IPS-18c (cell line): Measurements from ENCODE around the gene SLCO2A1.

Experiments used
- H3K4me3 ChIP-seq: 2 replicates; pipeline ENCODE4 v1.7.0; 2013; ENCODE audit warnings: low read depth, mild to moderate bottlenecking, low read length, moderate library complexity; ENCODE audit not compliant: insufficient read depth
- H3K9me3 ChIP-seq: one replicate; pipeline ENCODE4 v1.6.1; 2013; ENCODE audit warnings: mild to moderate bottlenecking, low read length, moderate library complexity; ENCODE audit not compliant: control insufficient read depth, insufficient read depth

SLCO2A1 gene

GRCh38 chr3:134065252-134066157, 35.8 kb upstream of the SLCO2A1 start:
- H3K9me3 ChIP-seq = no peaks in the 10 kb centered on the region
- H3K4me3 ChIP-seq = no peak overlapping the region

DNA sequence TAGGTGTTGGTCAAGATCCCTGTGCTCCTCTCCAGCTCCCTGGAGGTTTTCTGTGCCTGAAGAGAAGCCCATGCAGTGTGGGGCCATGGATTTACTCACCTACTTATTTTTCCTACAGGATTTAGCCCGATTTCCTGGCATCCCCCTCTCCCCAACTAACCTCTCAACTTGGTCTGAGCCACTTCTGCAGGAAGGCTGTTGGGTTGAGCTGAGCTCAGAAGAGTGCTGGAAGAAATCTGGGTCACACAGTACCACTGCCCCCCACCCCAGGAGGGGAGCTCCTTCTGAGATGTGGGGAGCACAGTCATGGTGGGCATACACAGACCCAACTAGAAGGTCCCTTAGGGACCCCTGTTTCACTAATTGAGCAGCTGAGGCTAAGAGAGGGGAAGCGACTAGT, 34.4 kb upstream of the SLCO2A1 start:
- H3K9me3 ChIP-seq = no peaks in the 10 kb centered on the region

GRCh38 chr3:134061401-134061800, 31.7 kb upstream of the SLCO2A1 start:
- H3K9me3 ChIP-seq = no peaks in the 10 kb centered on the region
- no peak overlapping the region for H3K4me3 ChIP-seq

More for the DNA sequence above, 34.4 kb upstream of the SLCO2A1 start:
- no peak overlapping the region for H3K4me3 ChIP-seq

DNA sequence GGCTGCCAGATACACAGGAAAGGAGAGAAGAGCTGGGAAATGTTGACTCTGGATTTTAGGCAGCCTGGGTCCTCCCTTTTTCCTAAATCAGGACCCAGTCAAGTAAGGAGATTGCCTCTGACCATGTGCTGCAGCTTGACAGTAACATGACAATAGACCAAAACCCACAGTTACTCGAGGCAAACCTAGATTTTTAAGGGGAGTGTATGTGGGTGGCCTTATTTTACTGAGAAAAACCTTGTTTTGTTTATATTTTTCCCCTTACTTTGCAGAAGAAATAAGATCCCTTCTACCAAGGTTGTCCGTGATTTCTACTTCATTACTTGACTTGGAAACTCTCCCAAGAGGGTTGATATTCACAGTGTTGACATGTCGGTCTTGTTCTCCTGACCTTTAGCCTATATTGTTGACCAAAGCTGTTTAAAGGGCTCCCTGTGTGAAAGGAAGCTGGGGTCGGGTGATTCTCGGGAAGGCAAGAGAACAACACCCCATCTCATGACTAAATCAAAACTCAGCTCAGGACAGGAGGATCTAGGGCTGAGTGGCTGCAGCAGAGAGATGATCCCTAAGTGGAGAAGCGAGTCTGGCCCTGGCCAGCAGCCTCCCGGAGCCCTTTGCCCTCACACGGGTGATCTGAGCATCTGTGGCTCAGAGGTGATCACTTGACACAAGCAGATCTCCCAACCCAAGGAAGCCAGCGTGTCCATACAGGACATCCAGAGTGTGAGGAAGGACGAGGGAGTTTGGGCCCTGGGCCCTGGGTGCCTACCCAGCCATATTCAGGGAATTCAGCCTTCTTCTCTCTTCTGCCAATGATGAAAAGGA, 31.0 kb upstream of the SLCO2A1 start:
- Histone ChIP-seq H3K9me3 (no peaks in the 10 kb centered on the region), H3K4me3 (no peak overlapping the region)

DNA sequence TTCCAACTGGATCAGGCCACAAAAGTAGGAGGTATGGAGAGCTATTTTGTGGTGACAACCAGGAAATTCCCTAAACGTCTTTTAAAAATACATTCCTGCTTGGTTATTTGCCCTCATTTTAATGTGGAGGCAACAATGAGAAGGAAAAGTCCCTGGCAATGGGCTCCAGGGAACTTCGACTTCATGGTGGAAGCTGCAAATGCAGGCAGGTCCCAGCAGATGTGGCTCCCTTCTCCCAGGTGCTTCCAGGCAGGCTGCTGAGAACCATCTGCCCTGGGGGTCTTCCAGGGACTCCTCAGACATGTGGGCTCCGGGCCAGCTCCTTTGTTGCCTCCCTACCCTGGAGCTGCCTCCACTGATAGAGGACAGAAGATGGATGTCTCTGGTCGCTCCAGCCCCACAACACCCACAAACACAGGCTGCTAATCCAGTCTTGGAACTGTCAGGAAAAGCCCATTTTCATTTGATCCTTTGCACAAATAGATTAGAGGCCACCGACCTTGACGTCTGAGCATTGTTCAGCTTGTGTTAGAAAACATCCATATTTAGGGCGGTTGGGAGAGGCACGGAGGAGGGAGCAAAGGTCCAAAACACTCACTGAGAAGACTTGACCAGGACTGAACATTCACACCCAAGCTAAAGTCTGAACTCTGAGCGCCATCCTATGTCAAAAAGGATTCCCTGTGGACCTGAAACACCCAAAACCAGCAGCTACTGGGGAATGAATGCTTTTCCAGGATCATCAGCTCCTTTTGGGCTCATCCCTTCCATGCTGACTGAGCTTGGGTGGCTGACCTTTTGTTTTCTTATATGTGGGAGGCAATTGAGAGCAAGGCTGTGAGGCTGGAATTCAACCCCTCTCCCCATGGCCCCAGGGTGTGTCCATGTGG, 30.2 kb upstream of the SLCO2A1 start:
- no peaks in the 10 kb centered on the region for H3K9me3 ChIP-seq
- H3K4me3 ChIP-seq = no peak overlapping the region

GRCh38 chr3:134059035-134059601, 29.4 kb upstream of the SLCO2A1 start:
- no peak overlapping the region for H3K4me3 ChIP-seq
- H3K9me3 ChIP-seq = no peaks in the 10 kb centered on the region

GRCh38 chr3:134057654-134058110, 28.0 kb upstream of the SLCO2A1 start:
- H3K4me3 ChIP-seq = no peak overlapping the region
- no peaks in the 10 kb centered on the region for H3K9me3 ChIP-seq

- Histone ChIP-seq H3K9me3 (no peaks in the 10 kb centered on the region), H3K4me3 (no peak overlapping the region)
These were observed 27.4 kb upstream of the SLCO2A1 start for GRCh38 chr3:134057006-134057653.

- H3K4me3 ChIP-seq = no peak overlapping the region
- H3K9me3 ChIP-seq = no peaks in the 10 kb centered on the region
These were observed 26.8 kb upstream of the SLCO2A1 start for GRCh38 chr3:134056464-134056891.

DNA sequence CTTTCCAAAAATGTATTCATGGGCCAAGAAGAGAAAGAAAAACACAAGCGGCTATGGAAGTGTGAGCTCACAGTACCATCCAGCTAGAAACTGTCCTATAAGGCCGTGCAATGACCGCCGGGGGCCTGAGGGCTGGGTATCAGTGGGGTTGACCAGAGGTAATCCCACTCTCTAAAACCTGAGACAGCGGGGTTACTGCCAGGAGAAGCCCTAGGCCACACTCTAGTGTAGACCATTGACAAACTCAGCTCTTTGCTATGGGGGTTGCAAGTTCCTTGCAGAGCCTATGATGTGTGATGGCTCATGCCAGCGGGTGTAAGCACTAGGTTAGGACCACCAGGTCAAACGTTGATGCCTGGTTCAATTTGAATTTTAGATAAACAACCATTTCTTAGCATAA, 25.9 kb upstream of the SLCO2A1 start:
- no peaks in the 10 kb centered on the region for H3K9me3 ChIP-seq
- H3K4me3 ChIP-seq = no peak overlapping the region

- Histone ChIP-seq H3K4me3 (no peak overlapping the region), H3K9me3 (no peaks in the 10 kb centered on the region)
These were observed 25.2 kb upstream of the SLCO2A1 start for GRCh38 chr3:134054881-134055280.

- Histone ChIP-seq H3K9me3 (no peaks in the 10 kb centered on the region), H3K4me3 (no peak overlapping the region)
These were observed 24.5 kb upstream of the SLCO2A1 start for GRCh38 chr3:134054231-134054630.

DNA sequence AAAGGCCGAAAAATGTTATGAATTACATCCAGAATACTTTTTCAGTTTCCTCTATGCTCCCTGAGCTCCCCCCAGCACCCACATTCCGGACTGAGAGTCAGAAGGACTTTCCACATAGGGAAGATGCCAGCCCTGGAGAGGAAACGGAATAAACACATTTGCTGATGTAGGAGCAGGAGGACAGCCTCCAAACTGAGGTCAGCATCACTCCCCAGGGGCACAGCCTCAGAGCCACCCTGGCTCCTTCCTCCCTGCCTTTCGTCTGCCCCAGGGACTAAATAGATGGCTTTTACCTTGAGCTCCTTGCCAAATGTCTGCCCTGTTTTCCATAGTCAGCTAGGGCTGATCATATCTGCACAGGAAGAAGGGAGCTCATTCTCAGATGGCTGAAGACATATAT, 22.6 kb upstream of the SLCO2A1 start:
- Histone ChIP-seq H3K9me3 (no peaks in the 10 kb centered on the region), H3K4me3 (no peak overlapping the region)

DNA sequence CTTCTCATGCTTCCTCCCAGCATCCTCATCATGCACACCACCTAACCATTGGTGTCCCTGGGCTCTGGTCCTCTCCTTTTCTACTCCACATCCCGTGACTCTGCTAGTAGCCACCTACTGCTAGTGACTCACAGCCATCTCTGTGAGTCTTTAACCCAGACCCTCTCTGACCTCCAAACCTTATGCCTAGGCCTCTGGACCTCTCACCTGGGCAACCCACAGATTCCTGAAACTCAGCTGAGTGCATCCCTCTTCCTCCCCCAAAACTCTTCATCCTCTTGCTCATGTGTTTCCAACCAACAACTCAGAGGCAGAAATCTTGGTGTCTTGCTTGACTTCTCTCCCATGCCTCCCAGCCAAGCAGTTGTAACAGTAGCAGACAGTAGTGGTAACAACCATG, 20.0 kb upstream of the SLCO2A1 start:
- Histone ChIP-seq H3K4me3 (no peak overlapping the region), H3K9me3 (no peaks in the 10 kb centered on the region)

DNA sequence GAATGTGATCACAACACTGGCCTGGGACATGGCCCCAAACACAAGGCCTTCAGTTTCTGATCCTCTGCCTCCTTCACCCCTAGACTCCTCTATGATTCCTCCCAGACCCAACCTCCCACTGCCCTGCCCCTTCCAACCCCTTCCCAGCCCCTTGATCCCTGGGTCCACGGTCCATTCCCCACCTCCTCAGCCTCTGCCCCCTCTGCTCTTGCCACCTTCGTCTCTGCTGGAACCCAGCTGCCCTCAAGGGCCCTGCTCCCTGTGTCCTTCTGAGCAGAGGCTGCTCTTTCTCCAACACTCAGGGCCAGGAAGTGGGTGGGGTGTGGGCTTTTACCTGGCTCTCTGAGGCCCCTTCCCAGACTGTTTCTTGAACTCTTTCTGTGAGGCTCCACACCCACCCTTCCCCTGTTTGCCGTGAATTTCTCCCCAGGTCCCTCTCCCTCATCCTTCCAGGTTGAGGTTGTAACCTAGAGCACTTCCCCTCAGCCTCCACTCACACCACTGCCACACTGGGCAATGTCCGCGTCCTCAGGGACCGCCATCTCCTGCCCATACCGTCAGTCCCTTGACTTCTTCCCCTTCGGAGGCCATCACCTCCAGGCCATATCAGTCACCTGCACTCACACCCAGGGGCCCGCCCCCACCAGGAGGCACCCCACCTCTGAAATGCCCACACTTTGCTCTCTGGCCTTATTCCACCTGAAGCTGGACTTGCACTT, 18.7 kb upstream of the SLCO2A1 start:
- Histone ChIP-seq H3K9me3 (no peaks in the 10 kb centered on the region), H3K4me3 (no peak overlapping the region)

- H3K9me3 ChIP-seq = peaks cover 4% of the 10 kb centered on the region
These were observed 14.7 kb upstream of the SLCO2A1 start for GRCh38 chr3:134044459-134044858.

More at GRCh38 chr3:134044459-134044858, 14.7 kb upstream of the SLCO2A1 start:
- H3K4me3 ChIP-seq = no peak overlapping the region
